ENCODE results near the gene CXCL5. TPM values are rescaled to one million over a fixed set of nuclear protein-coding genes. Genes with fewer than 3 reads are reported as not detected.

CXCL5 gene
- total RNA-seq, 1 donor from 2014 or later, result 0.61 TPM

- Histone ChIP-seq H3K9ac (ENCODE audit: low read length) (no peak overlapping the region), H3K4me1 (ENCODE audit: insufficient read depth, low read length) (no peaks in the 10 kb centered on the region), H2AFZ (ENCODE audit: low read depth, low read length) (no peak overlapping the region), H3K4me3 (ENCODE audit: insufficient read depth, low read depth, low read length) (no peak overlapping the region), H3K36me3 (ENCODE audit: insufficient read depth, low read length) (no peaks in the 10 kb centered on the region), H3K27me3 (ENCODE audit: insufficient read depth, low read length) (no peaks in the 10 kb centered on the region), H3K9me3 (ENCODE audit: insufficient read depth, low read depth, low read length) (no peaks in the 10 kb centered on the region), H3K4me2 (ENCODE audit: low read length) (no peak overlapping the region), H3K79me2 (ENCODE audit: insufficient read depth, low read length) (no peaks in the 10 kb centered on the region), H4K20me1 (ENCODE audit: insufficient read depth, low read length) (no peaks in the 10 kb centered on the region), H3K27ac (ENCODE audit: low read depth, low read length) (no peak overlapping the region)
- Mint-ChIP-seq H3K4me3 (ENCODE audit: unreplicated experiment) (no peak overlapping the region), H3K4me1 (ENCODE audit: low read depth, unreplicated experiment) (no peaks in the 10 kb centered on the region), H3K27me3 (ENCODE audit: low read depth, unreplicated experiment) (no peaks in the 10 kb centered on the region), H3K36me3 (ENCODE audit: low read depth, unreplicated experiment) (no peaks in the 10 kb centered on the region), H3K27ac (ENCODE audit: unreplicated experiment) (no peak overlapping the region), H3K9me3 (ENCODE audit: unreplicated experiment) (no peaks in the 10 kb centered on the region)
- no peak for FAIRE-seq
- DNase-seq (ENCODE audit: low read depth), result no peak
- no peak for TF ChIP-seq EZH2 (IDR thresholded peaks at IDR 0.05; ENCODE audit: insufficient read depth, low read length)
- TF ChIP-seq, protein P1, sequence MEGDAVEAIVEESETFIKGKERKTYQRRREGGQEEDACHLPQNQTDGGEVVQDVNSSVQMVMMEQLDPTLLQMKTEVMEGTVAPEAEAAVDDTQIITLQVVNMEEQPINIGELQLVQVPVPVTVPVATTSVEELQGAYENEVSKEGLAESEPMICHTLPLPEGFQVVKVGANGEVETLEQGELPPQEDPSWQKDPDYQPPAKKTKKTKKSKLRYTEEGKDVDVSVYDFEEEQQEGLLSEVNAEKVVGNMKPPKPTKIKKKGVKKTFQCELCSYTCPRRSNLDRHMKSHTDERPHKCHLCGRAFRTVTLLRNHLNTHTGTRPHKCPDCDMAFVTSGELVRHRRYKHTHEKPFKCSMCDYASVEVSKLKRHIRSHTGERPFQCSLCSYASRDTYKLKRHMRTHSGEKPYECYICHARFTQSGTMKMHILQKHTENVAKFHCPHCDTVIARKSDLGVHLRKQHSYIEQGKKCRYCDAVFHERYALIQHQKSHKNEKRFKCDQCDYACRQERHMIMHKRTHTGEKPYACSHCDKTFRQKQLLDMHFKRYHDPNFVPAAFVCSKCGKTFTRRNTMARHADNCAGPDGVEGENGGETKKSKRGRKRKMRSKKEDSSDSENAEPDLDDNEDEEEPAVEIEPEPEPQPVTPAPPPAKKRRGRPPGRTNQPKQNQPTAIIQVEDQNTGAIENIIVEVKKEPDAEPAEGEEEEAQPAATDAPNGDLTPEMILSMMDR (IDR thresholded peaks at IDR 0.05; ENCODE audit: insufficient read depth, low read depth, low read length), result no peak
Measured at GRCh38 chr4:74031576-74031975, 33.1 kb upstream of the CXCL5 start.

DNA sequence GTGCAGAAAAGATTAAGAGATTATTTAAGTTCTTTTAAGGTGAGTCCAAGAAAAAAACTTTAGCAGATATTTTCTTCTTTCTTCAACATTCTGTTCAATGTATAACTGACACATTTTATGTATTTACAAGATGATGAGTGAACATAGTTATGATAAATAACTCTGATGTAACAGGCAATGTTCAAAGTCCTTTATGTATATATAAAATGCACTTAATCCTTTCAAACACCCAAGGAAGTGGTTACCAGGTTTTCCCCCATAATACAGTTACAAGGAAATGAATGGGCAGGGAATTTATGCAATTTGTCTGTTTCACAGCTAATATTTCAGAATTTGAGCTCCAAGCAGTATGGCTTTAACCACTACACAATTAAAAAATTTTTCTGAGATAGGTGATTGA lies 31.8 kb upstream of the CXCL5 start:
- Histone ChIP-seq H3K9me3 (ENCODE audit: insufficient read depth, low read depth, low read length) (no peaks in the 10 kb centered on the region), H3K4me3 (ENCODE audit: insufficient read depth, low read depth, low read length) (no peak overlapping the region), H3K9ac (ENCODE audit: low read length) (no peak overlapping the region), H3K36me3 (ENCODE audit: insufficient read depth, low read length) (no peaks in the 10 kb centered on the region), H3K4me2 (ENCODE audit: low read length) (no peak overlapping the region), H3K4me1 (ENCODE audit: insufficient read depth, low read length) (no peaks in the 10 kb centered on the region), H3K27me3 (ENCODE audit: insufficient read depth, low read length) (no peaks in the 10 kb centered on the region), H4K20me1 (ENCODE audit: insufficient read depth, low read length) (no peaks in the 10 kb centered on the region), H3K79me2 (ENCODE audit: insufficient read depth, low read length) (no peaks in the 10 kb centered on the region), H3K27ac (ENCODE audit: low read depth, low read length) (no peak overlapping the region), H2AFZ (ENCODE audit: low read depth, low read length) (no peak overlapping the region)
- Mint-ChIP-seq H3K9me3 (ENCODE audit: unreplicated experiment) (no peaks in the 10 kb centered on the region), H3K27me3 (ENCODE audit: low read depth, unreplicated experiment) (no peaks in the 10 kb centered on the region), H3K4me3 (ENCODE audit: unreplicated experiment) (no peak overlapping the region), H3K27ac (ENCODE audit: unreplicated experiment) (no peak overlapping the region), H3K36me3 (ENCODE audit: low read depth, unreplicated experiment) (no peaks in the 10 kb centered on the region), H3K4me1 (ENCODE audit: low read depth, unreplicated experiment) (no peaks in the 10 kb centered on the region)
- DNase-seq (ENCODE audit: low read depth) (no peak), FAIRE-seq (no peak)
- TF ChIP-seq EZH2 (IDR thresholded peaks at IDR 0.05; ENCODE audit: insufficient read depth, low read length), result no peak
- TF ChIP-seq, protein P1 (IDR thresholded peaks at IDR 0.05; ENCODE audit: insufficient read depth, low read depth, low read length), result no peak

GRCh38 chr4:74028504-74028903 lies 30.0 kb upstream of the CXCL5 start:
- Histone ChIP-seq H3K4me1 (ENCODE audit: insufficient read depth, low read length) (no peaks in the 10 kb centered on the region), H3K27me3 (ENCODE audit: insufficient read depth, low read length) (no peaks in the 10 kb centered on the region), H3K36me3 (ENCODE audit: insufficient read depth, low read length) (no peaks in the 10 kb centered on the region), H3K4me3 (ENCODE audit: insufficient read depth, low read depth, low read length) (no peak overlapping the region), H3K27ac (ENCODE audit: low read depth, low read length) (no peak overlapping the region), H3K9me3 (ENCODE audit: insufficient read depth, low read depth, low read length) (no peaks in the 10 kb centered on the region), H3K9ac (ENCODE audit: low read length) (no peak overlapping the region), H3K79me2 (ENCODE audit: insufficient read depth, low read length) (no peaks in the 10 kb centered on the region), H3K4me2 (ENCODE audit: low read length) (no peak overlapping the region), H2AFZ (ENCODE audit: low read depth, low read length) (no peak overlapping the region), H4K20me1 (ENCODE audit: insufficient read depth, low read length) (no peaks in the 10 kb centered on the region)
- no peak for FAIRE-seq
- H3K27me3 Mint-ChIP-seq (ENCODE audit: low read depth, unreplicated experiment), result no peaks in the 10 kb centered on the region
- no peaks in the 10 kb centered on the region for H3K9me3 Mint-ChIP-seq (ENCODE audit: unreplicated experiment)
- TF ChIP-seq, protein P1 (IDR thresholded peaks at IDR 0.05; ENCODE audit: insufficient read depth, low read depth, low read length), result no peak
- TF ChIP-seq EZH2 (IDR thresholded peaks at IDR 0.05; ENCODE audit: insufficient read depth, low read length), result no peak
- DNase-seq (ENCODE audit: low read depth), result no peak
- no peaks in the 10 kb centered on the region for H3K4me1 Mint-ChIP-seq (ENCODE audit: low read depth, unreplicated experiment)
- H3K4me3 Mint-ChIP-seq (ENCODE audit: unreplicated experiment), result no peak overlapping the region
- no peak overlapping the region for H3K27ac Mint-ChIP-seq (ENCODE audit: unreplicated experiment)
- no peaks in the 10 kb centered on the region for H3K36me3 Mint-ChIP-seq (ENCODE audit: low read depth, unreplicated experiment)
